Fibroblast of pulmonary artery (primary cell): ENCODE results near the gene XAGE3.
"Not testable (repeated sequence)": the region's sequence is repeated elsewhere in the genome, so short reads cannot be mapped to it uniquely, and the experiment has no call there.

Experiments
- DNase-seq: peaks from one replicate; pipeline ENCODE4 v3.0.0-alpha.2; 2010; ENCODE audit warnings: low read depth
- H3K4me3 ChIP-seq: replicated peaks from 2 replicates; pipeline ENCODE4 v1.5.1; 2011; ENCODE audit warnings: low read depth, mild to moderate bottlenecking, control low read depth, low read length, moderate library complexity
- TF ChIP-seq, protein P1 (sequence below): IDR thresholded peaks from 2 replicates; pipeline ENCODE4 v1.5.1; 2011; ENCODE audit warnings: mild to moderate bottlenecking, control low read depth, low read length, inconsistent platforms; ENCODE audit errors: missing control alignments

The XAGE3 gene, protein sequence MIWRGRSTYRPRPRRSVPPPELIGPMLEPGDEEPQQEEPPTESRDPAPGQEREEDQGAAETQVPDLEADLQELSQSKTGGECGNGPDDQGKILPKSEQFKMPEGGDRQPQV

DNA sequence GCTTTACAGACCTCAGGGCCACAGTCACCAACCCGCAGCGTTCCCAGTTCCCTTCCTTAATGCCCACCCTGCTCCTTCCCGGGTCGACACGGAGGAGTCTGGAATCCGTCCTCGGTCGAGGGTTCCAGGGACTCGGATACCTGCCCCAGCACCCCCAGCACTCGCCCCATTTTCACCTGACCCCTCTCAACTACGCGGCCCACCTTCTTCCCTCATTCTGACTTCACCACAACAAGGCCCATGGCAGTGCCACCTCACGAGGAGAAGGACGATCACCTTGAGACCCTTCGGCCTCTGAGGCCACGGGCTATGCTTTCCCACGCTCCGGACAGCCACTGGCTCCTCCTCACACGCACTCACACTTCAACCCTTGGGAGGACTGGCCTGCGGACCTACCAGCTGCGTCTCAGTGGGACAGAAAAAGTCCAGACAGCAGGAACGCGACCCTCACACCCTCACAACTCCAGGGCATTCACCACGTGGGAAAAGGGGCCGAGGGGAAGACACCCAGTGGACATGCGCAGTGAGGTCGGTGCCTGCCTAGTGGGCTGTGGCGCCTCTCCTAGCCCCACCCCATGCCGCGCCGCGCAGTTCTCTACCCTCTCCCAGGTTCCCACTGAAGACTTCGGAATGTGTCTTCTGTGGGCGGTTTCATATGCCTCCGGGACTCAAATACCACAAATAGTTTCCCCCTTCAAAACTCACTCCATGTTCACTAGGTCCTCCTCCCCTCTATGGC is at the start of gene XAGE3:
XAGE3 (minus strand) TSS at position 474 of the 739 bp plus-strand sequence. CDS start 950 bp downstream, outside the sequence.
- no peak for DNase-seq
- TF ChIP-seq, protein P1, sequence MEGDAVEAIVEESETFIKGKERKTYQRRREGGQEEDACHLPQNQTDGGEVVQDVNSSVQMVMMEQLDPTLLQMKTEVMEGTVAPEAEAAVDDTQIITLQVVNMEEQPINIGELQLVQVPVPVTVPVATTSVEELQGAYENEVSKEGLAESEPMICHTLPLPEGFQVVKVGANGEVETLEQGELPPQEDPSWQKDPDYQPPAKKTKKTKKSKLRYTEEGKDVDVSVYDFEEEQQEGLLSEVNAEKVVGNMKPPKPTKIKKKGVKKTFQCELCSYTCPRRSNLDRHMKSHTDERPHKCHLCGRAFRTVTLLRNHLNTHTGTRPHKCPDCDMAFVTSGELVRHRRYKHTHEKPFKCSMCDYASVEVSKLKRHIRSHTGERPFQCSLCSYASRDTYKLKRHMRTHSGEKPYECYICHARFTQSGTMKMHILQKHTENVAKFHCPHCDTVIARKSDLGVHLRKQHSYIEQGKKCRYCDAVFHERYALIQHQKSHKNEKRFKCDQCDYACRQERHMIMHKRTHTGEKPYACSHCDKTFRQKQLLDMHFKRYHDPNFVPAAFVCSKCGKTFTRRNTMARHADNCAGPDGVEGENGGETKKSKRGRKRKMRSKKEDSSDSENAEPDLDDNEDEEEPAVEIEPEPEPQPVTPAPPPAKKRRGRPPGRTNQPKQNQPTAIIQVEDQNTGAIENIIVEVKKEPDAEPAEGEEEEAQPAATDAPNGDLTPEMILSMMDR, result no peak
- no peak within 1 kb of the TSS for H3K4me3 ChIP-seq

DNA sequence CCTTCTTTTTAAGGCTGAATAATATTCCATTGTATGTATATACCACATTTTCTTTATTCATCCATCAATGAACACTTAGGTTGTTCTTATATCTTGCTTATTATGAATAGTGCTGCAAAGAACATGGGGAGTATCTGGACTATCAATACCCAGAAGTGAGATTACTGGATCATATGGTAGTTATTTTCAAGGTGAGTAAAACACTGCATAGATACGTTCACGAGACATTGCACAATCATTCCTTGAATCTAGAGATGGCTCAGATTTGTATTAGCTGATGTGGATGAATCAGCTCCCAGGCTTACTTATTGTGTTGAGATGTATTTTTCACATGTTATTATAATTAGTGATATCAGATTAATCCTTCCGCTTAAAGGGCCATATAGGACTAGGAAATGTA is 46.8 kb upstream of the XAGE3 start:
- DNase-seq, H3K4me3 ChIP-seq: not testable (repeated sequence)

DNA sequence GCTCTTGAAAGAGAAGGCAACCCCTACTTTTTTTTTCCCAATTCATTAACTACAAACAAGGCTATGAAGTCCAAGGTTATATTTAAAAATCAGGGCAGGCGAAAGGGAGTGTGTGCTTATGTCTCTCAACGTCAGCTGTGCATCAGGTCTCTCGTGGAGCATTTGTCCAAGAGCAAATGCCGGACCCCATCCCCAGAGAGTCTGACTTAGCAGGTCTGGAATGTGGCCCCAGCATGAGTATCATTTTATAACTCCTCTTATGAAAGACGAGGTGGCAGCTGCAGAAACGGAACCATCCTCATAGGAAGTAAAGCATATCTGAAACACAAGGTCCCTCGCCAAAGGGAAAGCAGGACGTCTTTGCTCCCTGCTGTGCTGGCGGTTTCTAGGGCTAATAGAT is 45.8 kb upstream of the XAGE3 start:
- not testable (repeated sequence) for DNase-seq, H3K4me3 ChIP-seq

DNA sequence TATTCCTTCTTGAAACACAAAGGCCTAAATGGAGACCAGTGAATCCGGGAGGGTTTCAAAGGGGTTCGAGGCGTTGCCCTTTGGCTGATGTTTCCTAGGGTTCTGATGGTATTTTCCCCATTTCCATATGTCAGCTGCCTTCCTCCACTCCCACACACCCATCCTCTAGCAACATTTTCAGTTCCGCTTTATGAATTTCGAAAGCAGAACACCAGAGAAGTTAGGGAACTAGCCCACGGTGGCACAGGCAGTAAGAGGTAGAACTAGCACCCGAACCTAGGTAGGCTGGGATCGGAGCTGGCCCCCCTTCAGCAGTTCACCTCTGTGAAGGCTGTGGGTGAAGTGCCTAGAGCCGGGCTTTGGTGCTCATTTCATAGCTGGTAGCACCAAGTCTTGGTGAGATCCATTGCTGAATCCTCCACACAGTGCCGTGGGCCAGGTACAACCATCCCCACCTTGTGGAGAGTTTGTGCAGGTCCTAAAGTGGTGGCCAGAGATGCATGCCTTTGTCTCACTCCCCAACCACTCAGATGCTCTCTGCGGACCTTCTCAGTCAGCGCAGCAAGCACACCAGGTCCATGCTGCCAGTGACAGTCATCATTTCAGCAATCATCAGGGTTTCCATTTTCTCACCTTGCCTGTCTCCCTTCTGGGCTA is 41.6 kb upstream of the XAGE3 start:
- DNase-seq, result not testable (repeated sequence)

DNA sequence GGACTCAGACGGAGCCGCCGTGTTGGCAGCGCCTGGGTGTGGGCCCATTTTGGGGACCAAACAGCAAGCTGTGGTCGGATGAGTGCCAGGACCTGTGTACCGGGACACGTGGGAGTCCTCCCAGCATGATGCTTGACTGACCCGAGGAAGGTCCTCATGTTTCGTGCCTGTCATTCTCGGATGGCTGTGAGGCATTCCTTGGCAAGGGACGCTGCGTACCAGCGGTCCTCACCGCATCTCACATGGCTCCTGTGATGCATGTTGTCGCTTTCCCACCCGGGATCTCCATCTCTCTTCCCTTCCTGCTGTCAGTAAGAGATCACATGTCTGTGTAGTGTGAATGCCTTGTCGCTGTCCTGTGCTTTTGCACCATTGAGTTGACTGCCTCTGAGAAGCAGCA is 40.0 kb upstream of the XAGE3 start:
- not testable (repeated sequence) for H3K4me3 ChIP-seq, DNase-seq

More for the DNA sequence above, 41.6 kb upstream of the XAGE3 start:
- H3K4me3 ChIP-seq, result not testable (repeated sequence)

DNA sequence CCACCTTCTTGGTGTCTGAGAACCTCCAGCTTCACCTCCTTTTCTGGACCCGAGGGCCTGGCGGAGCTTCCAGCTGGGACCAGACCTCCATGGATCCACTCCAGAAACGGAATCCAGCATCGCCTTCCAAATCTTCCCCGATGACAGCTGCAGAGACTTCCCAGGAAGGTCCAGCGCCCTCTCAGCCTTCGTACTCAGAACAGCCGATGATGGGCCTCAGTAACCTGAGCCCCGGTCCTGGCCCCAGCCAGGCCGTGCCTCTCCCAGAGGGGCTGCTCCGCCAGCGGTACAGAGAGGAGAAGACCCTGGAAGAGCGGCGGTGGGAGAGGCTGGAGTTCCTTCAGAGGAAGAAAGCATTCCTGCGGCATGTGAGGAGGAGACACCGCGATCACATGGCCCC is 39.3 kb upstream of the XAGE3 start:
- DNase-seq, H3K4me3 ChIP-seq: not testable (repeated sequence)

DNA sequence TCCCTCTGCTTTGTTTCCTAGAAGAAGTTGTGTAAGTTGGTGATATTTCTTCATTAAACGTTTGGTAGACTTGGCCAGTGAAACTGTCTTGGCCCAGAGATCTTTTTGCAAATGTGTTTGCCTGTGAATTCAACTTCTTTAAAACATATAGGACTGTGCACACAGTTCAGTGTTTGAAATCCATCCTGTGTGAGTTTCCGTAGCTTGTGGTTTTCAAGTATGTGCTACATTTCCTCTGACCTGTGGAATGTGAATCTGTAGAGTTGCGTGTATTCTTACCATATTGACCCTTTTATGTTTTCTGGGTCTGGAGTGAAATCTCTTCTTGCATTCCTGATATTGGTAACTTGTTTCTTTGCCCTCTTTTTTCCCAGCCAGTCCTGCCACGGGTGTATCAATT is 38.2 kb upstream of the XAGE3 start:
- not testable (repeated sequence) for DNase-seq, H3K4me3 ChIP-seq

DNA sequence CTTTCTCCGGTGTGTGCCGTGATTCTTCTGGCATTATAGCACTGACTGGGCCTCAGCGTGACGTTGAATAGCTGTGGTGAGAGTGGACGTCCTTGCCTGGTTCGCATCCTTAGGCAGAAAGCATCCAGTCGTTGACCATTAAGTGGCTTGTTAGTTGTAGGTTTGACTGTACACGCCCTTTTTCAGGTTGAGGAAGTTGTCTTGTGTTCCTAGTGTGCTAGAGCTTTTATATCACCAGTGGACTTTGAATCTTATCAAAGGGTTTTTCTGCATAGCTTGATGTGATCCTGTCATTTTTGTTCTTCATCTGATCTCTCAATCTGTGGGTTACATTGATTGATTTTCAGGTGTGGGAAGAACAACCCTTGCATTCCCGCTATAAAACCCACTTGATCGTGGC is 37.6 kb upstream of the XAGE3 start:
- DNase-seq, H3K4me3 ChIP-seq: not testable (repeated sequence)

DNA sequence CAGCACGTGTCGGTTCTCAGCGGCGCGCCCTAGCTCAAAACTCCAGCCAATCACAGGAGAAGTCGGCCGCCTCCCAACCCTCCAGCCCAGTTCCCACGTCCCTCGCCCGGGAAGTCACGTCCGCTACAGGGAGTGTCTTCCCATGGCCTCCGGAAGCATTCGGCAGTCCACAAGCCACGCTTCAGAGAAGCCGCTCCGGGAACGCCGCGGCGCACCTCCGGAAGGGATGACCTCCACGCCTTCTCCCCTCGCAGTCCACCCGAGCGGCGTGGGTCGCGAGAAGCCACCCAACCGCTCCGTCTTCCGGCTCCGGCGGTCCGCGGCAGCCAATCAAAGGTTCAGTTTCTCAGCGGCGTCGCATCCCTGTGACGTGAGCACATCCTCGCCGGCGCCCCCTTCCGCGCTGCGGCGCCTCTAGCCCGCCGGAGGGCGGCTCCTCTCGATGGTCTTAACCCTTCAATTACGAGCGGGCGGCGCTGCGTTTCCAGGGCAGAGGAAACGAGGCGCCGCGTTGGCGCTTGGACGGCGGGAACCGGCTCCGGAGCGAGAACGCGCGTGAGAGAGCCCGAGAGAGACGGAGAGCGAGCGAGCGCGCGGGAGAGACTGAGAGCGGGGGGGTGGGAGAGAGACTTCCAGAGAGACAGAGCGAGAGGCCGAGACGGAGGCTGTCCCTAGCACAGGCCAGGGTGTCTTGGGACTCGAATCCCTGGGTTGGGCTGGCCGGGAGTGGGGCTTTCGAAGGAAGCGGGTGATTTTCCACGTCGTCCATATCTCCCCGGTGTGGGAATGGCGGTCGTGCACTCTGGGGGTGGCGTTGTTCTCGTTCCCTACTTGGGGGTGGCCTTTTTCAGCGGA is 29.2 kb upstream of the XAGE3 start, which contains the start of gene FAM156B:
FAM156B (plus strand) TSS at position 476 of the 855 bp plus-strand sequence. CDS start 9,896 bp downstream, outside the sequence.
- H3K4me3 ChIP-seq, DNase-seq: not testable (repeated sequence)

DNA sequence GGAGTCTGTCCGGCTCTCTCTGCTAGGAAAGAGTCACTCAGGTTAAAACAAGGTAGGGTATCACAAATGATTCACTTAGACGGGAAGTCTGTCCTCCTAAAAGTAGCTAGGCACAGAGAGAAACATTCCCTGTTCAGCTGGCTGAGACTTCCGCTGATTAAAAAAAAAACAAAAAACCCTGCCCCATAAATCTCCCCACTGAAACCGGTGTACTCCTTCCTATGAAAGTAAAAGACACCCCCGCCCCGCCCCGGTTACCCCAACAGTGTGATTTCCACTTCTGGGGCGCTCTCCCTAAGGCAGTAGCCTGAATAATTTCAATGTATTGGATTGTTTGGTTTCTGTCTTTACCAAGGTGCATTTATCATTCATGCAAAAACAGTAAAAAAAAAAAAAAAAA is 28.6 kb upstream of the XAGE3 start:
- not testable (repeated sequence) for DNase-seq

DNA sequence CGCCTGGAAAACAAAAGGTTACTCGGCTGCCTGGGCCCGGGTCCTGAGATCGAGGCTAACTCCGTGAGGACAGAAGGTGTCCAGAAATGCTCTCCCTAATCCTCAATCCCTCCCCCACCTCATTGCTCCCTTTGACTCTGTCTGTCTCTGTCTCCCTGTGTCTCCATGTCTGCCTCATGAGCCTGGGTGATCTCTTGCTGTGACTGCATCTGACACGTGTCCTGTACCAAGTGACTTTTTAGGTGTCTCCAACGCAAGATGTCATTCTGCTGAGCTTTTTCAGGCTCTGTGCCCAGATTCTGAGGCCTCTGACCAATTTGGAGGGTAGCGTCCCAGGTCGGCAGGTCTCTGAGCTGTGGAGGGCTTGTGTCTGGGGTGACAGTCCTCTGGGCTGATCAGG is 20.2 kb upstream of the XAGE3 start:
- not testable (repeated sequence) for H3K4me3 ChIP-seq, DNase-seq

More for the DNA sequence above, 28.6 kb upstream of the XAGE3 start:
- not testable (repeated sequence) for H3K4me3 ChIP-seq

DNA sequence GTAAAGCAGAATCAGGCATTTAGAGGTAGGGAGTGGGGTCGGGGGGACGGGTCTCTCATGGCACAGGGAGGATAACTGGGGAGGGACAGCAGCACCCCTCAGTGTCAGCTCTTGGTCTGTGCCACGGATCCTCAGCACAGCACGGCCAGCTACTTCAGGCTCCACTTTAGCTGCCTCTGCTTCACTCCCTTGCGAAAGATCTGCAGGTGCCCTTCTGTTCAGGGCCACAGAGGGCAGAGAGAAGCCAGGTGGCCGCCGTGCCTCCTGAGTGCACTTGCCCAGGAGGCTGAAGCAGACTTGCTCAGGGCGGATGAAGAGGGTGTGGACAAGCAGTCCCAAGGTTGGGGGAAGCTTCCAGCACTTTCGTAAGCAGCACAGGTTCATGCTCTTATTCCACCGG is 19.6 kb upstream of the XAGE3 start:
- H3K4me3 ChIP-seq, result not testable (repeated sequence)

DNA sequence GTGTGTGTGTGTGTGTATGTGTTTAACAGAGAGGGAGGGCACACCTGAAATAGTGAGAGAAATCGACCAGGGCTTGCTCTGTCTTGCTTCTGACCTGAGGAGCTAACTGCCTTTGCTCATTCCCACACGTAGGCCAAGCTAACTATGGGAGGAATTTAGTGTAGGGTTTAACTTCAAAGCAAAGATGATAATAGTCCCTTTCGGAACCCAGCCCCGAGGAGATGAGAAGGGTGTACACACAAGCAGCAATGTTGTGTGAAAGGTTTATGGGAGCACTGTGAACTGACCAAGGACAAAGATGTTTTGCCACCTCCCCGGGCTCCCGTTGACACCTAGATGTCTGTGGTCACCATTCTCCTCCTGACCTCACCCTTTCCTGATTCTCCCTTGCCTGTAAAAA is 8.5 kb upstream of the XAGE3 start:
- not testable (repeated sequence) for H3K4me3 ChIP-seq, DNase-seq

More for the DNA sequence above, 19.6 kb upstream of the XAGE3 start:
- DNase-seq, result not testable (repeated sequence)

DNA sequence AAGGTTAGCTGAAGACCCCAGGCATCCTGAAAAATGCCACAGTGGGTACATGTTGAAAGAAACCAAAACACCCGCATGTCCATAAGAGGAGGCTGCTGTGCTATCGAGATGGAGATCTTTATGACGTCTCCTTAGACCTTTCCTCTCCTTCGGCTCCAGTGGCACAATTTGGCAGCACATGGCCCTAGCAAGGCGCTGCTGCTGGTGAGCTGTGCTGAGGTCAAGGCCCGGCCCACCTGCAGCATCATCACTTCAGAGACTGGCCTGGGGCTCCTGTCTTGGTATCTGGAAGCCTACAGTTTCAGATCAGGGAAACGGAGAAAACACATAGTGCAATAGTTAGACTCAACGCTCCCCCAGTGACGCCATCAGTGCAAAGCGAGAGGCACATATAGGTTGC is 7.6 kb upstream of the XAGE3 start:
- DNase-seq, H3K4me3 ChIP-seq: not testable (repeated sequence)
